Activated CD8-positive, alpha-beta T cell treated with anti-CD3 and anti-CD28 coated beads for 36 hours (primary cell): ENCODE data around the gene ARHGAP5. TPM values are rescaled to one million over a fixed set of nuclear protein-coding genes. Genes with fewer than 3 reads are reported as not detected.

Experiments
- ATAC-seq: fragments of 200-7000 bp; cut with Tn5 transposase; one replicate; pipeline ENCODE4 v1.10.0; 2021; ENCODE audit warnings: mild to moderate bottlenecking, moderate library complexity
- CTCF ChIA-PET: fragments of 350-600 bp; sonication (Branson Sonifier 250); formaldehyde crosslinking; loops from one replicate; lab custom pipeline; 2021; ENCODE audit warnings: antibody characterized with exemption; lab: Charles Lee
- POLR2A ChIA-PET: fragments of 350-600 bp; sonication (Branson Sonifier 250); formaldehyde crosslinking; loops from one replicate; lab custom pipeline; 2021; ENCODE audit warnings: antibody characterized with exemption; lab: Charles Lee
- DNase-seq: peaks from one replicate; pipeline ENCODE4 v3.0.0-alpha.2; 2020
- H3K27ac Mint-ChIP-seq: one replicate; pipeline ENCODE4 v1.8.0; 2021; ENCODE audit warnings: mild to moderate bottlenecking, mixed read lengths
- H3K27me3 Mint-ChIP-seq: one replicate; pipeline ENCODE4 v1.8.0; 2021; ENCODE audit warnings: mixed read lengths
- H3K36me3 Mint-ChIP-seq: one replicate; pipeline ENCODE4 v1.8.0; 2021; ENCODE audit warnings: low read depth, mixed read lengths
- H3K4me1 Mint-ChIP-seq: one replicate; pipeline ENCODE4 v1.8.0; 2021; ENCODE audit warnings: low read depth, mixed read lengths
- H3K4me3 Mint-ChIP-seq: one replicate; pipeline ENCODE4 v1.8.0; 2021; ENCODE audit warnings: mild to moderate bottlenecking, moderate library complexity, mixed read lengths
- H3K9me3 Mint-ChIP-seq: one replicate; pipeline ENCODE4 v1.8.0; 2021; ENCODE audit warnings: mixed read lengths
- intact Hi-C: fragments of 100-400 bp; cut with micrococcal nuclease; formaldehyde crosslinking; loops from one replicate; pipeline ENCODE4 v1.10.0; 2022
- total RNA-seq, 2 experiments: library from RNA; stranded (reverse); gene quantifications; one replicate each; pipeline ENCODE4 v1.2.3, GENCODE V29; 2021
- TF ChIP-seq, protein P1 (sequence below): fragments of 200-600 bp; IDR thresholded peaks from one replicate; pipeline ENCODE4 v1.8.0; 2022; ENCODE audit warnings: antibody characterized with exemption, mild to moderate bottlenecking

The ARHGAP5 gene
- total RNA-seq, 2 experiments from 2014 or later: 32.5 to 36.0 TPM

DNA sequence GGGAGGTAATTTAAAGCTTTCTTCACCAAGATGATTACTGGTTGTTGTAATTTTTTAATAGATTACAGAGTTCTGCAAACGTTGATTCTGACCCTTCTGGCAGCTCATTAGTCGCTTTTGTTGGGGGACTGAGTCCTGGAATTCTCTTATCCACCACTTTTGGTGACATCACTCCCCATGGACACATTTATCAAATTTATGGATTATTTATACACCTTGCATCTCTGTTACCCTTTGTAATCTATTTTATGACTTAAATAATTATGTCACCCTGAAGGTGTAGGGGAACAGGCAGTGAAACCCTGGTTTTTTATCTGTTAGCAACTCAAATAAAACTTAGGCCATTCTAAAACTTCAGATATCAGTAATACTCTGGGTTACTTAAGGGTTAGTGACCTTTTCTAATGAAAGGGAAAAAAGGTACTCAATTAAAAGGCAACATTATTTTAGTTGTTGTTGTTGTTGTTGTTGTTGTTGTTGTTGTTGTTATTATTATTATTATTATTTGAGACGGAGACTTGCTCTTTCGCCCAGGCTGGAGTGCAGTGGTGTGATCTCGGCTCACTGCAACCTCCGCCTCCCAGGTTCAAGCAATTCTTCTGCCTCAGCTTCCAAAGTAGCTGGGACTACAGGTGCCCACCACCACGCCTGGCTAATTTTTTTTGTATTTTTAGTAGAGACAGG lies 65.8 kb downstream of the ARHGAP5 start:
- DNase-seq (no peak), ATAC-seq (no peak)
- intact Hi-C loops: no loop called here
- H3K4me3 Mint-ChIP-seq: no peak overlapping the region
- no peaks in the 10 kb centered on the region for H3K4me1 Mint-ChIP-seq
- H3K27me3 Mint-ChIP-seq: no peaks in the 10 kb centered on the region
- peaks cover 4% of the 10 kb centered on the region for H3K9me3 Mint-ChIP-seq
- POLR2A ChIA-PET: no interaction called here
- H3K27ac Mint-ChIP-seq: no peak overlapping the region
- TF ChIP-seq, protein P1, sequence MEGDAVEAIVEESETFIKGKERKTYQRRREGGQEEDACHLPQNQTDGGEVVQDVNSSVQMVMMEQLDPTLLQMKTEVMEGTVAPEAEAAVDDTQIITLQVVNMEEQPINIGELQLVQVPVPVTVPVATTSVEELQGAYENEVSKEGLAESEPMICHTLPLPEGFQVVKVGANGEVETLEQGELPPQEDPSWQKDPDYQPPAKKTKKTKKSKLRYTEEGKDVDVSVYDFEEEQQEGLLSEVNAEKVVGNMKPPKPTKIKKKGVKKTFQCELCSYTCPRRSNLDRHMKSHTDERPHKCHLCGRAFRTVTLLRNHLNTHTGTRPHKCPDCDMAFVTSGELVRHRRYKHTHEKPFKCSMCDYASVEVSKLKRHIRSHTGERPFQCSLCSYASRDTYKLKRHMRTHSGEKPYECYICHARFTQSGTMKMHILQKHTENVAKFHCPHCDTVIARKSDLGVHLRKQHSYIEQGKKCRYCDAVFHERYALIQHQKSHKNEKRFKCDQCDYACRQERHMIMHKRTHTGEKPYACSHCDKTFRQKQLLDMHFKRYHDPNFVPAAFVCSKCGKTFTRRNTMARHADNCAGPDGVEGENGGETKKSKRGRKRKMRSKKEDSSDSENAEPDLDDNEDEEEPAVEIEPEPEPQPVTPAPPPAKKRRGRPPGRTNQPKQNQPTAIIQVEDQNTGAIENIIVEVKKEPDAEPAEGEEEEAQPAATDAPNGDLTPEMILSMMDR: no peak
- H3K36me3 Mint-ChIP-seq: peaks cover 10% of the 10 kb centered on the region
- CTCF ChIA-PET: interaction anchor here (0.9 kb wide), 1 partner anchor 71 kb away, joined by 3 read pairs; no protein-coding TSS in a partner anchor

GRCh38 chr14:32150392-32150791 lies 73.3 kb downstream of the ARHGAP5 start:
- intact Hi-C loops: no loop called here
- ATAC-seq (no peak), DNase-seq (no peak)
- TF ChIP-seq, protein P1: no peak
- peak overlapping the region; percentile 57 for H3K27ac Mint-ChIP-seq
- no peak overlapping the region for H3K4me3 Mint-ChIP-seq
- no peaks in the 10 kb centered on the region for H3K27me3 Mint-ChIP-seq
- POLR2A ChIA-PET: no interaction called here
- peaks cover 17% of the 10 kb centered on the region for H3K36me3 Mint-ChIP-seq
- no peaks in the 10 kb centered on the region for H3K9me3 Mint-ChIP-seq
- no peaks in the 10 kb centered on the region for H3K4me1 Mint-ChIP-seq
- CTCF ChIA-PET: interaction anchor here (0.7 to 1.4 kb wide), 2 partner anchors 34 to 80 kb away, joined by 3 read pairs; no protein-coding TSS in a partner anchor

DNA sequence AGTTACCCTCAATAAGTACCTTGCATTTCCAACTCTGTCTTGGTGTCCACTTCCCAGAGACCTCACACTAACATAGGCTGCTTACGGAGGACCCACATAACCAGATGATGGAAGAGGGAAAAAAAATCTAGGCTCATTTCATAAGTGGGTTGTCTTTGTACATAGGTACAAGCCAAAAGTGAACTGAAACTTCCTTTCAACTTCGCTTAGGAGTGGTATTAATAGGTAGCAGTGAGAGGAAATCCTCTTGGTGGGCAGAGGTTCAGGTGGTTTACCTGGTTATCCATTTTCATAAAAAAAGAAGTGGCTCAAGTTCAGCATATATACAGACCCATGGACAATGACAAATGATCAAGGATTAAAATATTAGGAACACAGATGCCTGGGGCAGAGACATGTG lies 88.9 kb downstream of the ARHGAP5 start:
- Mint-ChIP-seq H3K9me3 (peaks cover 3% of the 10 kb centered on the region), H3K27me3 (no peaks in the 10 kb centered on the region), H3K4me3 (no peak overlapping the region), H3K27ac (no peak overlapping the region), H3K4me1 (peaks cover 2% of the 10 kb centered on the region), H3K36me3 (no peaks in the 10 kb centered on the region)
- intact Hi-C loops: no loop called here
- ChIA-PET POLR2A (no interaction called here), CTCF (no interaction called here)
- TF ChIP-seq, protein P1: no peak
- no peak for DNase-seq
- no peak for ATAC-seq

GRCh38 chr14:32166924-32167323 lies 89.8 kb downstream of the ARHGAP5 start:
- intact Hi-C loops: no loop called here
- Mint-ChIP-seq H3K9me3 (peaks cover 3% of the 10 kb centered on the region), H3K27ac (no peak overlapping the region), H3K36me3 (no peaks in the 10 kb centered on the region), H3K4me1 (peaks cover 2% of the 10 kb centered on the region), H3K4me3 (no peak overlapping the region), H3K27me3 (no peaks in the 10 kb centered on the region)
- POLR2A ChIA-PET: no interaction called here
- ATAC-seq (no peak), DNase-seq (no peak)
- TF ChIP-seq, protein P1: no peak
- CTCF ChIA-PET: no interaction called here

DNA sequence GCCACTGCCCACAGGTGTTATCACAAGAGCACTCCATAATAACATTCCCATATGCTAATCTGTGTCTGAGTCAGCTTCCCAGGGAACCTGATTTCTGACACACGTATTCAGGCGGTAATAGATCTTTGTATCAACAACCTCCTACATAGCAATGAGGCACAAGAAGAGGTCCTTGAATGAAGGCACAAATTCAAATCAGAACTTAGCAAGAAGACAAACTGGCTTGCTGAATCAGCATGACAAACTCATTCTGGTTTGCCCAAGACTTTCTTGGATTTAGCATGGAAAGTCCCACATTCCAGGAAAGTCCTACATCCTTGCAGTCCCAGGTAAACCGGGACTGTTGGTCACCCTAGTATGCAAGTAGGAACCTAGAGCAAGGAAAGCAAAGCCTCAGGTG lies 90.8 kb downstream of the ARHGAP5 start:
- H3K9me3 Mint-ChIP-seq: peaks cover 3% of the 10 kb centered on the region
- POLR2A ChIA-PET: no interaction called here
- H3K27me3 Mint-ChIP-seq: no peaks in the 10 kb centered on the region
- no peak for ATAC-seq
- CTCF ChIA-PET: interaction anchor here (0.9 to 1.4 kb wide), 2 partner anchors 84 to 97 kb away, joined by 3 to 4 read pairs; no protein-coding TSS in a partner anchor
- H3K4me3 Mint-ChIP-seq: no peak overlapping the region
- TF ChIP-seq, protein P1: no peak
- H3K4me1 Mint-ChIP-seq: peaks cover 2% of the 10 kb centered on the region
- no peak overlapping the region for H3K27ac Mint-ChIP-seq
- no peaks in the 10 kb centered on the region for H3K36me3 Mint-ChIP-seq
- no peak for DNase-seq
- intact Hi-C loops: no loop called here
